NOMO-1 treated with dmso at 0.1 percent for 144 hours (cell line): Measurements from ENCODE around the gene RSRC1.
"Not testable (repeated sequence)": the region's sequence is repeated elsewhere in the genome, so short reads cannot be mapped to it uniquely, and the experiment has no call there.

Experiments used
- DNase-seq: peaks from one replicate; lab custom pipeline; 2025; ENCODE audit not compliant: unreplicated experiment; lab: John Stamatoyannopoulos, UW

RSRC1 gene

DNA sequence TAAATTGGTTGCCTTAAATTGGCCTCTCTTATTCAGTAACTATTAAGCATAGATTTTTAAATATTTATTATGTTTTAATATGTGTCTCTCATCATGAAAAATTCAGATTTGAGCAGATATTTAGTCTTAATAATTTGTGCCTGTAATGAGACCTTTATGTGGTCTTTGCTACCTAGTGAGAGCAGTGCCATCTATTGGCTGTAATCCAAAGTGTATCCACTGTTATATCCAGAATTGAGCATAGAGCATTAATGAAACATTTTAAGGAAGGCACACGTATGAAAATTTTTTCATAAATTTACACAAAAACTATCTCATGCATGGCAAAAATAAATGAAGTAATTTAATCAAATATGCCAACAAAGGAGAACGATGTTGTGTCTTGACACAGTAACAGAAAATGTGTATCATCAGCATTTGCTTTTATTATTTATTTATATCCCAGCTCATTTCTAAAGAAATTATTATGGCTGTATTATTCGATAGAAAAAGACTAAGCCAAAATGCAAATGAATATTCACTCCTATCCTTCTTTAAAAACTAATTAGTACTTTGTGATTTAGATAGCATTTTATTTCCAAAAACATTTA is 203.5 kb downstream of the RSRC1 start:
- no peak for DNase-seq

DNA sequence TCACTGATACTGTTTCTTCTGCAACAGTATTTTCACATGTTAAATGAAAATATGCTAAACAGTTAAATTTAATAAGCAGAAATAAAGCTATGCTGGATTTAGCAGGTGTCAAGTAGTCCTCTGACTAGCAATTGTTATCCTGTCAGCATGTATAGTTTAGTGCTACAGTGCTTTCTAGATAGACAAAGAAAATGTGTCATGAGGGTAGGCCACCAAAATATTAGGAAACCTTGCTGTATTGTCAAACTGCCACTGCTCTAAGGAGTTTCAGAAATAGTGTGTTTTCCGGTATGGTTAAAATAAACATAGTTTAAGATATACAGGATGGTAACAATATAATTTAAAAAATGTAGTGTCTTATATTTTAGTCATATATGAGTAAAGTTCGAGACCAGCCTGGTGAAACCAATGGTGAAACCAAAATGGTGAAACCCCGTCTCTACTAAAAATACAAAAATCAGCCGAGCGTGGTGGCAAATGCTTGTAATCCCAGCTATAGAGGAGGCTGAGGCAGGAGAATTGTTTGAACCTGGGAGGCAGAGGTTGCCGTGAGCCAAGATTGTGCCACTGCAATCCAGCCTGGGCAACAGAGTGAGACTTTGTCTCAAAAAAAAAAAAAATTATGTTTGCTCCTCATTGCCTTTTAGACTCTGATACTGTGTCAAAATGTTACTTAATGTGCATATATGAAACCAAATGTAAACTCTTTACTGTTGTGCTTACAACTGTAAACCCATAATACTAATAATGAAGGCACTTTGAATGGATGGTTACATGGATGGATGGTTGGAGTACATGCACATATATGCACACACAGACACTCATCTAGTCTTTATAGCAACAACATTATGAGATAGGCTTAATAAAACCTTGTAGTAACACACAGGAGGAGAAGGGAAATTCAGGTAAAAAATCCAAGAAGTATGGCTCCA is 204.8 kb downstream of the RSRC1 start:
- DNase-seq: no peak

DNA sequence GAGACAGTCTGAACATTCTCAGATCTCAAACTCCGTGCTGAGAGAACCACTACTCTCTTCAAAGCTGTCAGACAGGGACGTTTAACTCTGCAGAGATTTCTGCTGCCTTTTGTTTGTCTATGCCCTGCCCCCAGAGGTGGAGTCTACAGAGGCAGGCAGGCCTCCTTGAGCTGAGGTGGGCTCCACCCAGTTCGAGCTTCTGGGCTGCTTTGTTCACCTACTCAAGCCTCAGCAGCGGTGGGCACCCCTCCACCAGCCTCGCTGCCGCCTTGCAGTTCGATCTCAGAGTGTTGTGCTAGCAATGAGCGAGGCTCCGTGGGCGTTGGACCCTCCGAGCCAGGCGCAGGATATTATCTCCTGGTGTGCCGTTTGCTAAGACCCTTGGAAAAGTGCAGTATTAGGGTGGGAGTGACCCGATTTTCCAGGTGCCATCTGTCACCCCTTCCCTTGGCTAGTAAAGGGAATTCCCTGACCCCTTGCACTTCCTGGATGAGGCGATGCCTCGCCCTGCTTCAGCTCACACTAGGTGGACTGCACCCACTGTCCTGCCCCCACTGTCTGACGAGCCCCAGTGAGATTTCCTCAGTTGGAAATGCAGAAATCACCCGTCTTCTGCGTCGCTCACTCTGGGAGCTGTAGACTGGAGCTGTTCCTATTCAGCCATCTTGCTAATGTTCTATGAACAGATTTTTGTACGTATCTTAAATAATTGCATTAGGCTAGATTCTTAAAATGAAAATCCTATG is 220.0 kb downstream of the RSRC1 start:
- not testable (repeated sequence) for DNase-seq

DNA sequence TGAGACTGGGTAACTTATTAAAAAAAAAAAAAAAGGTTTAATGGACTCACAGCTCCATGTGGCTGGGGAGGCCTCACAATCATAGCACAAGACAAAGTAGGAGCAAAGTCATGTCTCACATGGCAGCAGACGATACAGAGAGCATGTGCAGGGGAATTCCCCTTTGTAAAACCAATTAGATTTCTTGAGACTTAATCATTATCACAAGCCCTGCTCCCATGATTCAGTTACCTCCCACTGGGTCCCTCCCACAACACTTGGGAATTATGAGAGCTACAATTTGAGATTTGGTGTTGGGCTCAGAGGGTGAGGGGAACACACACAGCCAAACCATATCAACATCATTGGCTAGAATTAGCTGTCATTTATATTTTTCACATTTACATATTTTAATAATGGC is 221.0 kb downstream of the RSRC1 start:
- no peak for DNase-seq

DNA sequence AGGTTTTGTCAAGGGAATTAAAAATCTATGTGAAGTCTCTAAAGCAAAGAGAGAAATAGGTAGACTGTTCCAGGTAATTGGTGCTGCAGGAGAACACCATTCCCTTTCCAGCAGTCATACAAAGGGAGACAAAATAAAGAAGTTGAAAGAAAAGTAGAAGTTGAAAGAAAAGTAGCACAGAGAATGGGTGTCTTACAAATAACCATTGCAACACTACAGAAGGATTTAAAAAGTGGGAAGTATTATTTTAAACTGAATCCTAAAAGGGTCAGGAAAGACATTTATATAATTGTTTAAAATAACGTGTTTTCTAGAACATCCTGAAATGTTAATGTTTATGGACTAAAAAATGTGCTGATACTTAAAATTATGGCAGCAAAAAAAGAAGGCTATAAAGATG is 223.8 kb downstream of the RSRC1 start:
- DNase-seq: peak; percentile 13

DNA sequence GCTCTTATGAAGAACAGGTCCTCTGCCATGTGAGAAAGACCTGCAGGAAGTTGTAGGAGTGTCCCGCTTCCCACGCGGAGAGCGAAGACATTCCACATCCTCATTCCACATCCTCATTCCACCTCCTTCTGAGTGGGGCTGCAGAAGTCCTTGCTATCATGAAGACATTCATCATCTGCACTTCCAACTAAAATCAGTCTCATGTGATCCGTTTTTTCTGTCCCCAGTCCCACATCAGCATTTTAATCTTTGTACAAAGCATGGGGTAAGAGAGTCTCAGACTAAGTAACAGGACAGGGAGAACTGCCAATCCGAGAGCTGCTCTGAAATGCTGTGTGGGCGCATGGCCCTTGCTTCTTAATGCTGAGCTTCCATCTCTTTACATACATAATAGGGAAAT is 227.2 kb downstream of the RSRC1 start:
- no peak for DNase-seq

DNA sequence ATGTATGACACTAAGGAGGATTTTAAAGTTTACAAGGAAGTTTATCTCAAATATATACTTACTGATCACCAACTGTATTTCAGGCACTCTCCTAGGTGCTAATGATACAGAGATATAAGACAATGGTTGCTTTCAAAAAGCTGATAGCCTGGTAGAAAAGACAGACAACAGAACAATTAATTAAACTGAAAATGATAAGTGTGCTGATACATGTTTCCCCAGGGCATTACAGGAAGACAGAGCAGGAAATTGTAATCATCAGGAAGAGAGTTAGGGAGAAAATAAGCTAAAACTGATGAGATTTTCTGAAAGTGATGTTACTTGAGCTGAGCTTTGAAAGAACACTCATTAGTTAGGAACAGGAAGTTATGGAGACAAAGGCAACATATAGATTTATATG is 229.7 kb downstream of the RSRC1 start:
- DNase-seq: no peak

DNA sequence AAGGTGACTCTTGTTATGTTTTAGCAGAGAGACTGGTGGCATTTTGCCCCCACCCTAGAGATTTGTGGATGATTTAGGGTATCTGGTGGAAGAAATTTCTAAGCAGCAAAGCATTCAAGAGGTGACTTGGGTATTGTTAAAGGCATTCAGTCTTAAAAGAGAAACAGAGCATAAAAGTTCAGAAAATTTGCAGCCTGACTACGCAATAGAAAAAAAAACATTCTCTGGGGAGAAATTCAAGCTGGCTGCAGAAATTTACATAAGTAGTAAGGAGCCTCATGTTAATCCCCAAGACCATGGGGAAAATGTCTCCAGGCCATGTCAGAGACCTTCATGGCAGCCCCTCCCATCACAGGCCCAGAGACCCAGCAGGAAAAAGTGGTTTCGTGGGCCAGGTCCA is 231.1 kb downstream of the RSRC1 start:
- DNase-seq: not testable (repeated sequence)

DNA sequence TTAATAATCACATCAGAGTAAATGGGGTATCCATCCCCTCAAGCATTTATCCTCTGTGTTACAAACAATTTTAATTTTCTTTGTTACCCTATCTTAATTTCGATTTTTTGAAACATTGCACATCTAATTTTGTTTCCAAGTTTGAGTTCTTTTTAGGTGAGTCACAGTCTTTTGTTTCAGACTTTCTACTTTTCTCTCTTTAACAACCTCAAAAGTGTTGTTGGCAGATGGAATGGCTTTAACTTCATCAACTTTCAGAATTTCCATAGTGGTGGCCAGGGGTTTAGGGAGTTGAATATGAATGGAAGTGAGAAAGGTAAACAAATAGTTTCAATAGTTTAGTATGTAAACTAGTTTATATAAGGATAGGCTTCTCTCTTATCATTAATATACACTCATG is 238.1 kb downstream of the RSRC1 start:
- no peak for DNase-seq

DNA sequence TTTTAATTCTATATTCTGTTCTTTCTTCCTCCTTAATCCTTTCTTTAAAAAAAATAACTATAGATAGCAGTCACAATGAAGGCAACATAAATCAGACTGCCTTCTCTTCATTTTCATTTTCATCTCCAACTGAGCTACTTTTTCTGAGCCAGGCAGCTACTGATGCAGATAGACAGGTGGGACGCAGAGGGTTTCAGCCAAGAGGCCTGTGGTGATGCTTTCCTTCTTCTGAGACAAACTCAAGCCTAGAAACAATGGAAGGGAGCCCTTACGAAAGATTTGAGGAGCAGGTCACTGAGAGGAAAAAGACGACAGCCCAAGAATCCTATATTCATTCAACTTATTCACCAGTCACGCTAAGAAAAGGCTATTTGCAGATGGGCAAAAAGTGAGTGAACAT is 241.1 kb downstream of the RSRC1 start:
- no peak for DNase-seq

DNA sequence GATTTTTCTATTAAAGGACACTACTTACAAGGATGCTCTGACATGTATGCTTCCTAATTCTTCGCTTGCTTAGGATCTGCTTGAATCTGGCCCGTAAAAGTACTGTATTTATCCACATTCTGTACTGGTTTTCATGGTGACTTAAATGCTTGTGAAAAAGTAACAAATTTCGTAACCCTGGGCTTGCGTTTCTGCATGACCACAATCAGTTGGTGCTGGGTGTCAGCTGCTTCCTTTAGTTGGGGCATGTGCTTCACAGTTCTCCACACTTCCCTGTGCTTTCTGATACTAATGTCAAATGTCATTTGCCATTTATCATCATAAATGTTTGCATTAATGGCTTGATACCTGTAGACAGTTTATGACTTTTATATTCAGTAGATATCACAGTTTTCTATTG is 242.7 kb downstream of the RSRC1 start:
- DNase-seq: peak; percentile 95

DNA sequence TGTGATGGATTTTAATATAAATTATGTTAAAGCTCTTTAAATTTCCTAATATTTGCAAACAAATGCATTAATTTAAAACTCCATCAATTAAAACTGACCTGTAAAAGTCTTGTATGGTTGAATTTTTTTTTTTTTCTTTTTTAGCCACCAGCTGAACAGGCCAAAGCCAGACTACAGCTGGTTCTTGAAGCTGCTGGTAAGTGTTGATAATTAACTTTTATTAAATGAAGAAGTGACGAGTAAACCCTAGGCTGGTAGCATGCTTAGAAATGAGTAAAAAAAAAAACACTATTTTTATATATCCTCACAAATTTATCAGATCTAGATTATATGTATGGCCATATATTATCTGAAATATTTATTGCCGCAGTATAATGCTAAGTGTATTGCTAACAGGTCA is 244.8 kb downstream of the RSRC1 start:
- no peak for DNase-seq

DNA sequence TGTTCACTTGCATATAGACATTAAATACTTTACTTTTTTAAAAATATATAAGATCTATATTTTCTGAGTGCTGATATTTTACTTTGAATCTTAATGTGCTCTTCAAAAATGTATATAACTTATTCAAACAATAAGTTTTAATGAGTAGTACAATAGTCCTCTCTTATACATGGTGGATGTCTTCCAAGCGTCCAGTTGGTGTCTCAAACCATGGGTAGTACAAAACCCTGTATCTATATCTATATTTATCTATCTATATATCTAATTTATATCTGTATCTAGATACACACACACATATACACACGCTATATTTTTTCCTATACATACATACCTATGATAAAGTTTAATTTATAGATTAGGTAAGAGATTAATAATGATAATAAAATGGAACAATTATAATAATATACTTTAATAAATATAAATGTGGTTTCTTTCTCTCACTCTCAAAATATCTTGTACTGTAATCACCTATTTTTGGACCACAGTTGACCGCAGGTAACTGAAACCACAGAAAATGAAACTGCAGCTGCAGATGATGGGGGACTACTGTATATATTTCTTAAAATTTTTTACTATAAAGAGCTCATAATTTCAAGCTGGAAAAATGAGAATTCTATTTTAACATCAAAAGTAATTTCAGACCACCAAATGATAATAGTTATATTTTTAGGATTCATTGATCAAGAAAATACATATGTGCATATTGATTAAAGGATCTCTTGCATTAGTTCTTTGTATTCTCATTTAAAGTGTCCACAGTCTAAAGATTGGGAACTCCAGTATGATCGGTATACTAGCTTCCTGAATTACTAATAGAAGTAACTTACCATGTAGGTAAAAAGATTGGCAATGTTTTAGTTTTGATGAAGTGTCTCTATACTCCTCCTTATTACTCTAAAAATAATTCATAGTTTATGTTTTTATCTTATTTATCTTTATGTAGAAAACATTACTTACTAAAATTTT is 246.0 kb downstream of the RSRC1 start:
- DNase-seq: no peak

DNA sequence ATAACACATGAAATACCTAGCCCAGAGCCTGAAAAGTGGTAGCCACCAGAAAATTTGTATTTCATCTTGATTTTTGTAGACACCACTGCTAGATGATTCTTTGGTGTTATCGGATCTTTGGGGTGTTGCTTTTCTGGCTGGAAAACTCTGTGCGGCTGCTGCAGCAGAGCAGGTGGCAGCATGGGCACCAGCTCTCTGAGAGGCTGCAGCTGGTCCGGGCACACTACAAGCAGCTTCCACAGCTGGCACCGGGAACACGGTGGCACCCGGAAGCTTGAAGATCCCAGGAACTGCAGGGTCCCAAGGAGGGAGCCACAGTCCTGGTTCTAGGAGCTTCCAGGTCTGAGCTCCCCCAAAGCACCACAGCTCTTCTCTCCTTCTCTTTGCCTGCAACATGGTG is 249.4 kb downstream of the RSRC1 start:
- no peak for DNase-seq

DNA sequence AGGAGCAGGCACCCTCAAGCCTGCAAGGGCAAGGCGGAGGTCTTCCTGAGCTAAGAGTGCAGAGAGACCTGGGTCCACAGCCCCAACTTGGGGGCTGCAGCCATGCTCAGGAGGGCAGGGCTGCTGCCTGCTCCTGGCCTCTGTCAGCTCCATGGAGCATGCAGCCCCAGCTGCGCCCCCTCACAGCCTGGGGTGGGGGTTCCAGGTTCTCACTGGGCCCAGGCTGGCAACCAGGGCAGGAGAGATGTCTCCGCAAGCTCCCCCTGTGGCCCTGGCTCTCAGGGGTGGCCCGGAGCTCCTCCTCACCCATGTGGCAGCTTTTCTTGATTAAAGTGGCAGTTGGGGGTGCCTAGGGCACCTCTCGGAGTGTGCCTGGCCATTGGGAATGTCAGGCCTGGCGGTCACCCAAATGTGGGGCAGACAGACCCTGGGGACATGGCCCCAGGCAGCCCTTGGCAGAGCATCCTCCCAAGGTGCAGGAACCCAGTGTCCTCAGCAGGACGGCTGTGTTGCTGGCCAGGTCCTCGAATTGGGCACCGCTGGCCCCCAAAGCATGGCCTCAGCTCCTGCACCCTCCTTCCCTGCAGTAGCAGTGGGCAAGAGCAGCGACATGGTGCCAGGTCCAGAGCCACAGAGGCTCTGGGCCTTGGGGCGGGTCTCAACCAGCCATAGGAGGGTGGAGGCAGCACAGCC is 251.0 kb downstream of the RSRC1 start:
- DNase-seq: no peak

DNA sequence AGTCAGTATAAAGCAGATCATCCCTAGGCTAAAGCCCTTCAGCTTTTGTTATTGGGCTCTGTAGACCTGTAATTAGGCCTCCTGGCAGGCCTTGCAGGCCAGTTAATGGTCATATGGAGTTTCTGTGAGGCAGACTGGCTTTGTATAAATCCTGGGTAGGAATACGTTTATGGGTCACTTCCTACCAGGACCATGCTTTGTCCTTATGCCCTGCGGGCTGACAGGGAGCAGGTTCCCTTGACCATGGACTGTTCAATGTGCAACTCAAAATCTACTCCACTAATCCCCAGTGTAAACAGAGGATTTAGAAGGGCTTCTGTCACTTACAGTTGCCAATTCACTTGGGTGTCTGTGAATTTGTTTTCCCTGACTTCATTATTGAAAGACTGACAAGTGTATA is 258.4 kb downstream of the RSRC1 start:
- DNase-seq: no peak

DNA sequence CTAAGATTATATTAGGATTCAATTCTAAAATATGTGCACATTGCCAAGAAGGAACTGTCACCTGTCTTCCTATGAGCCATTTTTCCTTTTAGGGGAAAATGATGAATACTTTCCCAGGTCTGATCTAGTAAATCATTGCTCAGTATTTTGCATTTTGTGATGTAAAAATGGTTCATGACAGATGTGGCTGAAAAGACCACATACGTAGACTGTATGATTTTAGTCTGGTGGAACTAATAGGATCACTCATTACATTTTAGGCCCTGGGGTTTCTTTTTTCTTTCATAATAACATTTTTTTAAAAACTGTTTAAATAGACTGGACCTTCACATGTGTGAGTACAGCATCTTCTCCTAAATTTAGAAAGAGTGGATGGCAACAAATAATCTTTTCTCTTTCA is 259.4 kb downstream of the RSRC1 start:
- DNase-seq: no peak

DNA sequence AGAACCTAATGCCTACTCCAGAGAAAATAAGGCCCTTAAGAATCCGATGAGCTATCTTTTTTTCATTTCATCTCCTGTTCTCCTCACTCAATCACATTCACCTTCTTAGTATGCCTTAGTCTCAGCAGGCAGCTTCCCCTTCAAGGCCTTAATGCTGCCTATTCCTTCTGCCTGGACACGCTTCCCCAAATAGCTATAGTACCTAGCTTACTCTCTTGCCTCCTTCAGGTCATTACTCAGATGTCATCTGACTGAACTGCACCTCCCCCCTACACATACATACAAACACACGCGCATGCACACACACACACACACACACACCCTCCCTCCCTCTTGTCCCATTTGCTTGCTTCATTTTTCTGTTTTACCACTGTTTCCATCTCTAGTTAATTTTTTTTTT is 269.6 kb downstream of the RSRC1 start:
- DNase-seq: no peak

DNA sequence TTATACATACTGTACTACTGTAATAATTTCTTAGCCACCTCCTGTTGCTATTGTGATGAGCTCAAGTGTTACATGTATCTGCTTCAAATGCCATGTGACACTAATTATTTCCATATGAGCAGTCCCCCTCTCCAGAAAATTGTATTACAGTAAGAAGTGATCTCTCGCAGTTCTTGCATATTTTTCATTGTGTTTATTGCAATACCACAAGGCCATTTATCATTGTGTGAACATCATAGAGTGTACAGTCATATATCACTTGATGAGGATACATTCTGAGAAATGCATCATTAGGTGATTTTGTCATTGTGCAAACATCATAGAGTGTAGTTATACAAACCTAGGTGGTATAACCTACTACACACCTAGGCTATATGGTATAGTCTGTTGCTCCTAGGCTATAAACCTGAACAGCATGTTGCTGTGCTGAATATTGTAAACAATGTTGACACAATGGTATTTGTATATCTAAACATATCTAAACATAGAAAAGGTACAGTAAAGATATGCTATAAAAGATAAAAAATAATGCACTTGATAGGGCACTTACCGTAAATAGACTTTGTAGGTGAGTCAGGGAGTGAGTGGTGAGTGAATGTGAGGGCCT is 271.5 kb downstream of the RSRC1 start:
- DNase-seq: no peak

DNA sequence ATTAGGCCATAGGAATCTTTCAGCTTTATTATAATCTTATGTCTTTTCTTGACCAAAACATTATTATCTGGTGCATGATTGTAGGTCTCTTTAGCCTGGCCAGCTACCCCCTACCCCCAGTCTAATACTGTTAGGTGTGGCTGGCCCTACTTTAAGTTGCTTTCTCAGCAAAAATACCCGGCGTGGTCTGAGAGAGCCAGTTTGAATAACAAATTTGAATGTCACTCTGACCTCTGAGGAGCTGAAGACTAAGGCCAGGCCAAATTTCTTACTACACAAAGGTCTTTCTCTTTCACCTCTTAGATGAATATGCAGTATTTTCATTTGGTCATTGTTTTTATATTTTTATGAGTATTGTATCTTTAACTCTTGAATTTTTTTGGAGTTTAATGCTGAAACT is 272.6 kb downstream of the RSRC1 start:
- DNase-seq: no peak
